Measurements from ENCODE around the gene MYL6B. TPM values are rescaled to one million over a fixed set of nuclear protein-coding genes. Genes with fewer than 3 reads are reported as not detected.

The MYL6B gene
- total and polyA plus RNA-seq, 2 experiments from 2014 or later: 96.9 to 164 TPM

GRCh38 chr12:56141946-56142784 is 10.2 kb upstream of the MYL6B start (continued):
- no peak for TF ChIP-seq ZNF462 (CRISPR knock-in tag; IDR thresholded peaks at IDR 0.05)

DNA sequence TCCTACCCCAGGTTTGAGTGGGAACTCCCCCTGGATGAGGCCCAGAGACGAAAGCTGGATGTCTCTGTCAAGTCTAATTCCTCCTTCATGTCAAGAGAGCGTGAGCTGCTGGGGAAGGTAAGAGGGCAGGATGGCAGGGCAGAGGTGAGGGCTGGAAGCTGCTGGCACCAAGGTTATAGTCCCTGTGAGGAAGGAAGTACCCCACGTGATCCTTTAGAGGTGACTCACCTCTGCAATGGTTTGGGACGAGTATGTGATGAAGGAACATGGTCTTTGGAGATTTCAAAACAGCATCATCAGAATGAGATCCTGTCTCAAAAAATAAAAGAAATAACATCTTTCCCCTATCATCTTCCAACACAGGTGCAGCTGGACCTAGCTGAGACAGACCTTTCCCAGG is 9.2 kb upstream of the MYL6B start:
- H3K36me3 Mint-ChIP-seq (ENCODE audit: low read depth): peaks cover 71% of the 10 kb centered on the region
- H3K27ac Mint-ChIP-seq: no peak overlapping the region
- Histone ChIP-seq H3K27ac (ENCODE audit: low read depth) (no peak overlapping the region), H3K36me3 (ENCODE audit: insufficient read depth) (peaks cover 57% of the 10 kb centered on the region), H3F3A (replicated peaks; ENCODE audit: low read depth) (peaks cover 6% of the 10 kb centered on the region; the same call in 1 of the 2 replicates), H3K27me3 (ENCODE audit: insufficient read depth) (no peaks in the 10 kb centered on the region), H3K9me2 (ENCODE audit: insufficient read depth) (no peaks in the 10 kb centered on the region), H3K4me1 (ENCODE audit: insufficient read depth) (no peaks in the 10 kb centered on the region), H3K4me2 (no peak overlapping the region), H3K79me2 (replicated peaks; ENCODE audit: insufficient read depth) (no peaks in the 10 kb centered on the region), H4K20me1 (replicated peaks; ENCODE audit: insufficient read depth) (no peaks in the 10 kb centered on the region; the same call in 1 of the 2 replicates), H3K4me3 (no peak overlapping the region), H2AFZ (no peak overlapping the region)
- no peak for DNase-seq (ENCODE audit: low spot score)
- H3K9me3 Mint-ChIP-seq: no peaks in the 10 kb centered on the region
- no peak for ATAC-seq
- no peaks in the 10 kb centered on the region for H3K4me1 Mint-ChIP-seq
- H3K4me3 Mint-ChIP-seq: no peak overlapping the region
- H3K27me3 Mint-ChIP-seq (ENCODE audit: insufficient read depth, low read depth, poor library complexity): peaks cover 4% of the 10 kb centered on the region
- TF ChIP-seq POLR2AphosphoS5 (IDR thresholded peaks at IDR 0.05; ENCODE audit: low read depth) (no peak), STAT1 (IDR thresholded peaks at IDR 0.05; ENCODE audit: unreplicated experiment) (no peak), EZH2phosphoT487 (IDR thresholded peaks at IDR 0.05; ENCODE audit: unreplicated experiment) (no peak), ZNF114 (CRISPR knock-in tag; IDR thresholded peaks at IDR 0.05) (no peak), JUNB (IDR thresholded peaks at IDR 0.05; ENCODE audit: unreplicated experiment) (no peak), ZNF462 (CRISPR knock-in tag; IDR thresholded peaks at IDR 0.05) (no peak), ETS1 (IDR thresholded peaks at IDR 0.05) (no peak), ZNF331 (CRISPR knock-in tag; IDR thresholded peaks at IDR 0.05; ENCODE audit: low read depth) (no peak)

Measured in GM23338 (cell line).